Karpas-422 (cell line): ENCODE measurements around the gene SLC25A41. TPM values are rescaled to one million over a fixed set of nuclear protein-coding genes. Genes with fewer than 3 reads are reported as not detected.

Experiments
- DNase-seq: peaks from one replicate; pipeline ENCODE4 v3.0.0-alpha.2; 2015
- H2AFZ ChIP-seq: fragments of 200-600 bp; sonication (generic); 2 replicates; pipeline ENCODE4 v1.6.1; 2014; ENCODE audit warnings: antibody characterized with exemption, low read length, mixed read lengths
- H3K27ac ChIP-seq: fragments of 200-600 bp; sonication (generic); 2 replicates; pipeline ENCODE4 v1.5.1; 2014; ENCODE audit warnings: mild to moderate bottlenecking, low read length, moderate library complexity
- H3K27me3 ChIP-seq: fragments of 200-600 bp; sonication (generic); 2 replicates; pipeline ENCODE4 v1.6.1; 2014; ENCODE audit warnings: low read length, mixed read lengths
- H3K36me3 ChIP-seq: fragments of 200-600 bp; sonication (generic); 2 replicates; pipeline ENCODE4 v1.6.1; 2014; ENCODE audit warnings: low read length, mixed read lengths; ENCODE audit not compliant: insufficient read depth
- H3K4me1 ChIP-seq: fragments of 200-600 bp; sonication (generic); 2 replicates; pipeline ENCODE4 v1.6.1; 2014; ENCODE audit warnings: mild to moderate bottlenecking, low read length, mixed read lengths
- H3K4me2 ChIP-seq: fragments of 200-600 bp; sonication (generic); 2 replicates; pipeline ENCODE4 v1.6.1; 2014; ENCODE audit warnings: low read length, low read depth, mild to moderate bottlenecking; ENCODE audit not compliant: poor library complexity, severe bottlenecking
- H3K4me3 ChIP-seq: fragments of 200-600 bp; sonication (generic); 2 replicates; pipeline ENCODE4 v1.5.1; 2014; ENCODE audit warnings: mild to moderate bottlenecking, antibody characterized with exemption, low read length, mixed read lengths
- H3K79me2 ChIP-seq: fragments of 200-600 bp; sonication (generic); 2 replicates; pipeline ENCODE4 v1.6.1; 2014; ENCODE audit warnings: mild to moderate bottlenecking, low read length, mixed read lengths
- H3K9ac ChIP-seq: fragments of 200-600 bp; sonication (generic); 2 replicates; pipeline ENCODE4 v1.6.0; 2014; ENCODE audit warnings: low read length
- H3K9me2 ChIP-seq: fragments of 200-600 bp; sonication (generic), shearing (Covaris generic); replicated peaks from 2 replicates; pipeline ENCODE4 v1.6.0; 2014; ENCODE audit warnings: mild to moderate bottlenecking, low read length, moderate library complexity; ENCODE audit not compliant: insufficient read depth
- H3K9me3 ChIP-seq: fragments of 300-700, 200-600 bp; sonication (generic); 2 replicates; pipeline ENCODE4 v1.6.1; 2014; ENCODE audit warnings: low read length, mixed read lengths
- H4K20me1 ChIP-seq: fragments of 200-600 bp; sonication (generic); 2 replicates; pipeline ENCODE4 v1.6.1; 2014; ENCODE audit warnings: mild to moderate bottlenecking, antibody characterized with exemption, low read length, low read depth; ENCODE audit not compliant: insufficient read depth
- total RNA-seq: library from RNA; depleted of rRNA; stranded (reverse); fragments of >200 nt; shearing (Covaris generic); gene quantifications from 2 replicates; pipeline ENCODE4 v1.2.3, GENCODE V29; 2014; ENCODE audit warnings: low replicate concordance

Gene SLC25A41
- total RNA-seq, 1 experiment from 2014 or later, result 1.4 TPM

- Histone ChIP-seq H3K79me2 (peaks cover 10% of the 10 kb centered on the region), H3K4me2 (no peak overlapping the region), H3K4me1 (peaks cover 26% of the 10 kb centered on the region), H2AFZ (no peak overlapping the region), H3K27ac (no peak overlapping the region), H3K9me2 (no peaks in the 10 kb centered on the region), H3K4me3 (no peak overlapping the region), H4K20me1 (no peaks in the 10 kb centered on the region), H3K9ac (no peak overlapping the region), H3K27me3 (no peaks in the 10 kb centered on the region), H3K9me3 (peaks cover 11% of the 10 kb centered on the region; the same call in 1 of the 2 replicates), H3K36me3 (peaks cover 31% of the 10 kb centered on the region)
- no peak for DNase-seq
Measured at GRCh38 chr19:6455924-6456323, 22.4 kb upstream of the SLC25A41 start.

GRCh38 chr19:6453951-6454565 lies 20.5 kb upstream of the SLC25A41 start:
- no peak for DNase-seq

GRCh38 chr19:6452899-6453298 lies 19.3 kb upstream of the SLC25A41 start:
- H3K36me3 ChIP-seq, result peaks cover 31% of the 10 kb centered on the region
- no peaks in the 10 kb centered on the region for H4K20me1 ChIP-seq
- no peaks in the 10 kb centered on the region for H3K9me2 ChIP-seq
- H3K4me2 ChIP-seq, result no peak overlapping the region
- H3K79me2 ChIP-seq, result no peaks in the 10 kb centered on the region
- H2AFZ ChIP-seq, result no peak overlapping the region
- H3K9ac ChIP-seq, result no peak overlapping the region
- H3K4me1 ChIP-seq, result peaks cover 6% of the 10 kb centered on the region
- no peak overlapping the region for H3K4me3 ChIP-seq
- no peak for DNase-seq
- no peak overlapping the region for H3K27ac ChIP-seq
- H3K27me3 ChIP-seq, result no peaks in the 10 kb centered on the region
- peaks cover 11% of the 10 kb centered on the region; the same call in 1 of the 2 replicates for H3K9me3 ChIP-seq

More at GRCh38 chr19:6453951-6454565, 20.5 kb upstream of the SLC25A41 start:
- Histone ChIP-seq H3K79me2 (peaks cover 6% of the 10 kb centered on the region), H3K27ac (no peak overlapping the region), H3K9ac (no peak overlapping the region), H3K36me3 (peaks cover 31% of the 10 kb centered on the region), H2AFZ (no peak overlapping the region), H3K4me3 (no peak overlapping the region), H3K9me3 (peaks cover 11% of the 10 kb centered on the region; the same call in 1 of the 2 replicates), H4K20me1 (no peaks in the 10 kb centered on the region), H3K9me2 (no peaks in the 10 kb centered on the region), H3K27me3 (no peaks in the 10 kb centered on the region), H3K4me2 (no peak overlapping the region), H3K4me1 (peaks cover 17% of the 10 kb centered on the region)

GRCh38 chr19:6452223-6452614 lies 18.7 kb upstream of the SLC25A41 start:
- no peak for DNase-seq
- Histone ChIP-seq H3K36me3 (peaks cover 28% of the 10 kb centered on the region), H3K27ac (no peak overlapping the region), H3K4me1 (no peaks in the 10 kb centered on the region), H3K79me2 (no peaks in the 10 kb centered on the region), H2AFZ (no peak overlapping the region), H3K27me3 (no peaks in the 10 kb centered on the region), H3K4me3 (no peak overlapping the region), H3K9me3 (peaks cover 11% of the 10 kb centered on the region; the same call in 1 of the 2 replicates), H4K20me1 (no peaks in the 10 kb centered on the region), H3K4me2 (no peak overlapping the region), H3K9me2 (no peaks in the 10 kb centered on the region), H3K9ac (no peak overlapping the region)

- peaks cover 26% of the 10 kb centered on the region for H3K36me3 ChIP-seq
- H2AFZ ChIP-seq, result no peak overlapping the region
- no peaks in the 10 kb centered on the region for H3K9me2 ChIP-seq
- H4K20me1 ChIP-seq, result no peaks in the 10 kb centered on the region
- no peak overlapping the region for H3K27ac ChIP-seq
- no peak overlapping the region for H3K4me2 ChIP-seq
- no peaks in the 10 kb centered on the region for H3K79me2 ChIP-seq
- H3K9me3 ChIP-seq, result peaks cover 11% of the 10 kb centered on the region; the same call in 1 of the 2 replicates
- H3K4me3 ChIP-seq, result no peak overlapping the region
- H3K4me1 ChIP-seq, result no peaks in the 10 kb centered on the region
- DNase-seq, result no peak
- H3K9ac ChIP-seq, result no peak overlapping the region
- no peaks in the 10 kb centered on the region for H3K27me3 ChIP-seq
Measured at GRCh38 chr19:6451583-6452222, 18.1 kb upstream of the SLC25A41 start.

- DNase-seq, result no peak
- Histone ChIP-seq H3K4me1 (no peaks in the 10 kb centered on the region), H3K9me2 (no peaks in the 10 kb centered on the region), H3K4me2 (no peak overlapping the region), H3K4me3 (no peak overlapping the region), H4K20me1 (no peaks in the 10 kb centered on the region), H2AFZ (no peak overlapping the region), H3K27ac (no peak overlapping the region), H3K9ac (no peak overlapping the region), H3K27me3 (no peaks in the 10 kb centered on the region), H3K9me3 (peaks cover 11% of the 10 kb centered on the region; the same call in 1 of the 2 replicates), H3K36me3 (peaks cover 23% of the 10 kb centered on the region), H3K79me2 (no peaks in the 10 kb centered on the region)
Measured at GRCh38 chr19:6450166-6450565, 16.6 kb upstream of the SLC25A41 start.

- Histone ChIP-seq H3K9me2 (no peaks in the 10 kb centered on the region), H3K79me2 (no peaks in the 10 kb centered on the region), H3K4me2 (no peak overlapping the region), H3K9me3 (no peaks in the 10 kb centered on the region), H3K4me3 (no peak overlapping the region), H3K36me3 (0 out of 2 replicates have a peak, but pooled peaks cover 4% of the 10 kb centered on the region), H3K4me1 (no peaks in the 10 kb centered on the region), H4K20me1 (no peaks in the 10 kb centered on the region), H3K27me3 (no peaks in the 10 kb centered on the region), H2AFZ (no peak overlapping the region), H3K9ac (no peak overlapping the region), H3K27ac (no peak overlapping the region)
- no peak for DNase-seq
Measured at GRCh38 chr19:6448045-6448444, 14.5 kb upstream of the SLC25A41 start.

- H3K4me2 ChIP-seq, result no peak overlapping the region
- no peak for DNase-seq
- H4K20me1 ChIP-seq, result no peaks in the 10 kb centered on the region
- H3K4me3 ChIP-seq, result no peak overlapping the region
- H3K9ac ChIP-seq, result no peak overlapping the region
- H3K27me3 ChIP-seq, result no peaks in the 10 kb centered on the region
- H3K79me2 ChIP-seq, result no peaks in the 10 kb centered on the region
- no peaks in the 10 kb centered on the region for H3K4me1 ChIP-seq
- no peak overlapping the region for H3K27ac ChIP-seq
- no peaks in the 10 kb centered on the region for H3K9me2 ChIP-seq
- H3K9me3 ChIP-seq, result no peaks in the 10 kb centered on the region
- H3K36me3 ChIP-seq, result no peaks in the 10 kb centered on the region
- H2AFZ ChIP-seq, result no peak overlapping the region
Measured at GRCh38 chr19:6446452-6446851, 12.9 kb upstream of the SLC25A41 start.
